ENCODE data around the gene ZNF391.
"Not testable (repeated sequence)": the region's sequence is repeated elsewhere in the genome, so short reads cannot be mapped to it uniquely, and the experiment has no call there.

Gene ZNF391

DNA sequence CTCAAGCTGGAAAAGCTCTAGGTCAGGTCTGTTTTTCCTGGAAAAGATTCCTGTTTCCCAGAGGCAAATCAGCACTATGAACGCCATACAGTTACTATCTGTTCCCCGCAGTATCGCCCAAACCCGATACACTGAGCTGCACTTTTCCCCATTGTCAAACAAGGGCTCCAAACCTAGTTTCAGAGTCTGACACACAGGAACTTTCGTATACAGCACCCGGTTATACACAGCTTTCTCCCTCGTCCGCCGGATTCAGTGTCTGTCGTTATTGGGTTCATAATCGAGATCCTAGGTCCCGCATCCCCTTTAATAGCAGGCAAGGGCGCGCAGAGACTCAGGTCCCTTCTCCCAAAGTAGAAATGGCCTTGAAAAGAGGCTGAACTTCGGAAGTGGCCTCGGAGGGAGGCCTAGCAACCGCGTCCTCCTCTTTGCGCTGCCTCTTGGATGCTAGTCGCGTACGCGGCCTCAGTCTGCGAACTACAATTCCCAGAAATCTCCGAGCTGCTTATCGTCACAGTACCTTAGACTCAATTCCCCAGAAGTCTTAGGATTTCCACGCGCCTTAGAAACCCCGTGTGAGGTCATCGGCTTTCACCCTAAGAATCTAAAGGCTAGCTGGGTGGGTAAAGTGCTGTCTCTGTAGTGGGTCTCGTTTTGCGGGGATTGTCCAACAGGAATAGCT, 34.2 kb downstream of the ZNF391 start:
- no peak for DNase-seq (ENCODE audit: low read depth in 2 of 2)

DNA sequence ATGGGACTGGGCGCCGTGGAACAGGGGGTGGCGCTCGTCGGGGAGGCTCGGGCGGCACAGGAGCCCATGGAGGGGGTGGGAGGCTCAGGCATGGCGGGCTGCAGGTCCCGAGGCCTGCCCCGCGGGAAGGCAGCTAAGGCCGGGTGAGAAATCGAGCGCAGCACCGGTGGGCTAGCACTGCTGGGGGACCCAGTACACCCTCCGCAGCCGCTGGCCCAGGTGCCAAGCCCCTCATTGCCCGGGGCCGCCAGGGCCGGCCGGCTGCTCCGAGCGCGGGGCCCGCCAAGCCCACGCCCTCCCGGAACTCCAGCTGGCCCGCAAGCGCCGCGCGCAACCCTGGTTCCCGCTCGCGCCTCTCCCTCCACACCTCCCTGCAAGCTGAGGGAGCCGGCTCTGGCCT, 36.3 kb downstream of the ZNF391 start:
- DNase-seq (ENCODE audit: low read depth in 2 of 2): not testable (repeated sequence)

DNA sequence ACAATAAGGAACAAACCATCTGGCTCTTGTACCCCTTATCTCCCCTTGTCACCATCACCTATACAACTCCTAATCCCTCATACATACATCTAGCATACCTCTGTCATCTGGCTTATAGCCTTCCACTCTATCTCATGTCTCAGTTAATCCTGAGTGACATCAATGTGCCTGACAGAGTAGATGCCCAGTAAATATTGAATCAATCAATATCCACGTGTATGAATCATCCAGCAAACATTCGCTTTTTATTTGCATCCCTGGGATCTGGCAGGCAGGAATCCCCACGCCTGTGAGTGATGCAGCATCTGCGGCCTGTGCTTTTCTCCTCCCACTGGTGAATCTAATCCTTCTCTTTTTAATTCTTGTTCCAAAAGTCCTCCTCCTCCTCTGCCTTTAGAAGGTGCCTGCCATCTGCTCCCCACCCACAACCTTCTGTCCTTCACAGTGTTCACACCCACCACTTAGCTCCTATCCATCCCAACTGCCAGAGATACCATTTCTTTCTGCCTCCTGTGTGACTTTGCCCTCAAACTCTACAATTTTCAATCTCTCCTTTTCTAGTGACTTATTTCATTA, 37.6 kb downstream of the ZNF391 start:
- no peak for DNase-seq (ENCODE audit: low read depth in 2 of 2)

DNA sequence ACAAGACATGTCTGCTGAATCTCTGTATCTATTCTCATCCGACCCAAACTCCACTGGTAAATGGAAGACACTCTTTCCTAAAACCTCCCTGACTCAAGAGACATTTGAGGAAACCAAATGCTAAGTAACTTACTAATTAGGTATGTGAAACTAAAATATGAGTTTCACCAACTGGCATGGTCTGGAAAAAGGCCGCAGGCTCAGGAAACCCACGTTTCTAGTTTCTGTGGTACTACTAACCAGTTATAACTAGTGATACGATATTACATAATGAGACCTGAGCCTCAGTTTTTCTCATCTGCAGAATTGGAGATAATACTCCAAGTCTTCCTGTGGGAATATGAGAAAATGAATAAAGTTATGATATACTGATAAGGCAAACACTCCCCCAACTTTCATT, 39.9 kb downstream of the ZNF391 start:
- no peak for DNase-seq (ENCODE audit: low read depth in 2 of 2)

DNA sequence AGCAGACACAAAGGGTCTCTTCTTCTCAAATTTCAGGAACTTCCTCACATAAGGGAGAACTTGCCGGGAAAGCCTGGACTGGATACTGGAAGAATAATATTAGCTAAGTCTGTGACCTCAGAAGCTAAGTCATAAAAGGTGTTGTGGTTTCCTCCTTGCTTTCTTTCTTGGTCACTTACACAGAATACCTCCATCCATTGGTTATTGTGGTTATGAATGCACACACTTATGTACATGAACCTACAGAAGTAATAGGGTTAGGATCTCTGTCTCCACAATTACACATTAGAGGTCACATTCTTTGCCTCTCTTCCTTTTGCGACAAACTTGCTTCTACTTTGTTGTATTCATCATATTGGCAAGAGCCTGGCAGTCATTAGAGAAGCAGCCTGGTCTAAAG, 40.4 kb downstream of the ZNF391 start:
- no peak for DNase-seq (ENCODE audit: low read depth in 2 of 2)

DNA sequence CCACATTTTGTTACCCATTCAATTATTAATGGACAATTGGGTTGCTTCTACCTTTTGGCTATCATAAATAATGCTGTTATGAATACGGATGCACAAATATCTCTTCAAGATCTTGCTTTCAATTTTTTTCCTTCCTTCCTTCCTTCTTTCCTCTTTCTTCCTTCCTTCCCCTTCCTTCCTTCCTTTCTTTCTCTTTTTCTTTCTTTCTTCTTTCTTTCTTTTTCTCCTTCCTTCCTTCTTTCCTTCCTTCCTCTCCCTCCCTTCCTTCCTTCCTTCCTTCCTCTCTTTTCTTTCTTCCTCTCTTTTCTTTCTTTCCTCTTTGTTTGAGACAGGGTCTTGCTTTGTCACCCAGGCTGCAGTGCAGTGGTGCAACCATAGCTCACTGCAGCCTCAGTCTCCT, 45.2 kb downstream of the ZNF391 start:
- DNase-seq (ENCODE audit: low read depth in 2 of 2): no peak

DNA sequence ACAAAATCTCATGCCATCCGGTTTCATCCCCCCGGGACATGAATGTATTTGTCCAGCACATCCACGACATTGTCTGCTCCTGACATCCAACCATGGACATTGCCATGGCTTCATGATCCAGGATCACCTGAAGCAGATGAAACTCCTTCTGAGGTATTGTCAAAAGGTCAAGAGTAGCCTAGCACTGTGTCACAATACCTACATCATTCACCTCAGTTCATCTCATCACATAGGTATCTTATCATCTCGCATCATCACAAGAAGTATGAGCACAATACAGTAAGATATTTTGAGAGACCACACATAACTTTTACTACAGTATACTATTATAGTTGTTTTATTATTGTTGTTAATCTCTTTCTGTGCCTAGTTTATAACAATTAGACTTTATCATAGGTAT, 50.8 kb downstream of the ZNF391 start:
- no peak for DNase-seq (ENCODE audit: low read depth in 2 of 2)

DNA sequence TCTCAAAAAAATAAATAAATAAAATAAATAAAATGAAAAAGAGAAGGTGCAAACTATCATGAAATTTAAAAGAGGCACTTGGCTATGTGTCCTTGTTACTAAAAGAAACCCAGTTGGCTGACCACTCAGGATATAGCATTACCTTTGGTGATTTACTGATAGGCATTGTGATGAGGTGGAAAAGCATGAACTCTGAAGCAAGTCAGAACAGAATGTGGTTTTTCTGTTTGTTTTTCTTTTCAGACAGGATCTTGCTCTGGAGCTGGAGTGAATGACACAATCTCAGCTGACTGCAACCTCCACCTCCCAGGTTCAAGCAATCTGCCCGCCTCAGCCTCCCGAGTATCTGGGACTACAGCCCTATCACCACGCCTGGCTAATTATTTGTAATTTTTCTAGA, 52.4 kb downstream of the ZNF391 start:
- DNase-seq (ENCODE audit: low read depth in 2 of 2): no peak

DNA sequence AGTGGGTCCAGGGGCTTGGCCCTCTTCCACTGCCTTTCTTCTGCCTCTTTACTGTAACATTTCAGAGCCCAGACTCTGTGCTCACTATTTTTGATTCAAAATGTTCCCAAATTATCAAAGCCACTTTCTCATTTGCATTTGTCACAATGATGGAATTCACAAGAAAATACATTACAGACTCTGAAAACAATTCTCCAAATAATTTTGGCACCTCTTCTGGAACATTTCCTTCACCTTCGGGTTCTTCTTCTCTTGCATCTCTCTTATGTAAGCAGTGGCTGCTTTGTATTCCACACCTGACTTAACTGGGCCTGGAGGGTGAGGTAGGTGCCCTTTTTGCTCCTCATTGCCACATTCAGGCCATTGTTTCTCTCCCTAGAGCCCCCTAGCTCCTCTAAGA, 54.4 kb downstream of the ZNF391 start:
- DNase-seq (ENCODE audit: low read depth in 2 of 2): no peak

DNA sequence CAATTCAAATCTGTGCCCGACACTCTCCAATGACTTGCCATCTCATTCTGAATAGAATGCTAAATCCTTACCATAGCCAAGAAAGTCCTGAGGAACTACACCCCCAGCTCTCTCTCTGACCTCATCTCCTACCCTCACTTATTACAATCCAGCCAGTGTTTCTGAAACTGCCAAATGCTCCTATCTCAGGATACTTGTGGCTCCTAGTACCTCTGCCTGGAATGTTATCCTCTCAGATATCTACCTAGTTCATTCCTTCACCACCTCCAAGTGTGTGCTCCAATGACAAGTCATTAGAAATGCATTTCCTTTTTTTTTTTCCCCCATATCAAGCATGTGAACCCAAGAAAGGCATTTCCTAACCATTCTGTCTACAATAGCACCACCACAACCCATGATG, 59.9 kb downstream of the ZNF391 start:
- no peak for DNase-seq (ENCODE audit: low read depth in 2 of 2)

DNA sequence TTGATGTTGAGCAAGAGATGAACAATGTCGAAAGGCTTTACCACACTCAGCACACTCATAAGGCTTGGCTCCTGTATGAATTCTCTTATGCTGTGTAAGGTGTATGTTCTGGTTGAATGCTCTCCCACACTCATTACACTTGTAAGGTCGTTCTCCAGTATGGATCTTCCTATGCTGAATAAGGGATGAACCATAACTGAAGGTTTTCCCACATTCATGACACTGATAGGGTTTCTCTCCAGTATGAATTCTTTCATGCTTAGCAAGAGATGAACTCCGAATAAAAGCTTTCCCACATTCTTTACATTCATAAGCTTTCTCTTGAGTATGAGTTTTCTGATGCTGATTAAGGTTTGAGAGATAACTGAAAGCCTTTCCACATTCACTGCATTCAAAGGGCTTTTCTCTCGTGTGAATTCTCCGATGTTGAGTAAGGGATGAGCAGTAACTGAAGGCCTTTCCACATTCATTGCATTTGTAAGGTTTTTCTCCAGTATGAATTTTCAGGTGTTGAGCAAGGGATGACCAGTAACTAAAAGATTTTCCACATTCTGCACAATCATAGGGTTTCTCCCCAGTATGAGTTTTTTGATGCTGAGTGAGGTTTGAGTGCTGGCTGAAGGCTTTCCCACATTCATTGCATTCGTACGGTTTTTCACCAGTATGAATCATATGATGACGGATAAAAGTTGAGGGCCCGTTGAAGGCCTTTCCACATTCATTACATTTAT, 63.3 kb downstream of the ZNF391 start:
- no peak for DNase-seq (ENCODE audit: low read depth in 2 of 2)

DNA sequence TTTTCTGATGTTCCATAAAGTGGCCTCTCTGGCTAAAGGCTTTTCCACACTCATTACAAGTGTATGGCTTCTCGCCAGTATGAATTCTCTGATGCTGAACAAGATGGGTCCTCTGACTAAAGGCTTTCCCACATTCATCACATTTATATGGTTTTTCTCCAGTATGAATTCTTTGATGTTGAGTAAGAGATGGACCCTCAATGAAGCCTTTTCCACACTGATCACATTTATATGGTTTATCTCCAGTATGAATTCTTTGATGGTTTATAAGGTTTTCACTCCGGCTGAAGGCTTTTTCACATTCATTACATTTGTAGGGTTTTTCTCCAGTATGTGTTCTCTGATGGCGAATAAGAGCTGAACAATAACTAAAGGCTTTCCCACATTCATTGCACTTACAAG, 63.9 kb downstream of the ZNF391 start:
- no peak for DNase-seq (ENCODE audit: low read depth in 2 of 2)

Data from stimulated activated CD4-positive, alpha-beta T cell treated with anti-CD3 and anti-CD28 coated beads, Interleukin-15, amount 100 ng/mL, for 48 hours (primary cell).